WTC11 (cell line): Measurements from ENCODE around the gene MYO1F. TPM values are rescaled to one million over a fixed set of nuclear protein-coding genes. Genes with fewer than 3 reads are reported as not detected.

Source experiments
- total RNA-seq: library from RNA; stranded (reverse); gene quantifications from 3 replicates; pipeline ENCODE4 v1.2.3, GENCODE V29; 2021

MYO1F gene
- total RNA-seq, 1 experiment from 2014 or later: 2.8 TPM

Other genes starting within 250 kb of the MYO1F start
- 7.8 to 8.0 TPM (median 8.0 TPM) in 3 replicates for gene KANK3, start 234.2 kb downstream of the MYO1F start, total RNA-seq
- gene ANGPTL4, start 213.3 kb downstream of the MYO1F start, total RNA-seq: 1.0 to 2.7 TPM (median 2.2 TPM) in 3 replicates
- 108 to 127 TPM (median 120 TPM) in 3 replicates for gene RAB11B, start 187.1 kb downstream of the MYO1F start, total RNA-seq
- 20.2 to 30.4 TPM (median 27.5 TPM) in 3 replicates for gene MARCHF2, start 164.1 kb downstream of the MYO1F start, total RNA-seq
- gene HNRNPM, start 132.5 kb downstream of the MYO1F start, total RNA-seq: 309 to 416 TPM (median 343 TPM) in 3 replicates
- 0.46 to 1.1 TPM (median 0.66 TPM) in 3 replicates for gene PRAM1, start 74.8 kb downstream of the MYO1F start, total RNA-seq
- 38.2 to 47.4 TPM (median 46.1 TPM) in 3 replicates for gene ZNF414, start 63.3 kb downstream of the MYO1F start, total RNA-seq
- 11.4 to 16.0 TPM (median 14.8 TPM) in 3 replicates for gene ADAMTS10, start 33.3 kb upstream of the MYO1F start, total RNA-seq
- gene NFILZ, start 53.2 kb upstream of the MYO1F start, total RNA-seq: not detected in 3 replicates
- not detected in 3 replicates for gene ACTL9, start 121.4 kb upstream of the MYO1F start, total RNA-seq
- not detected in 3 replicates for gene OR2Z1, start 144.2 kb upstream of the MYO1F start, total RNA-seq